Kidney epithelial cell (primary cell): Measurements from ENCODE around the gene RPE. TPM values are rescaled to one million over a fixed set of nuclear protein-coding genes. Genes with fewer than 3 reads are reported as not detected.
A peak's percentile ranks its signal among the peaks of the same experiment; 100 is the strongest.

Source experiments
- DNase-seq: peaks from one replicate; pipeline ENCODE4 v3.0.0-alpha.2; 2010; ENCODE audit warnings: low read depth
- H3K27me3 ChIP-seq: 2 replicates; pipeline ENCODE4 v1.6.0; 2011; ENCODE audit warnings: low read length; ENCODE audit not compliant: control insufficient read depth, insufficient read depth
- H3K36me3 ChIP-seq: 2 replicates; pipeline ENCODE4 v1.5.1; 2011; ENCODE audit warnings: low read length; ENCODE audit not compliant: control insufficient read depth, insufficient read depth
- H3K4me3 ChIP-seq: 2 replicates; pipeline ENCODE4 v1.5.1; 2011; ENCODE audit warnings: low read depth, mild to moderate bottlenecking, control low read depth, low read length
- total RNA-seq: library from RNA; depleted of rRNA; stranded (reverse); fragments of >200 nt; gene quantifications from 2 replicates; pipeline ENCODE4 v1.2.3, GENCODE V29; 2015
- TF ChIP-seq, protein P1 (sequence below): IDR thresholded peaks from 2 replicates; pipeline ENCODE4 v1.5.1; 2011; ENCODE audit warnings: mild to moderate bottlenecking, moderate library complexity, low read length, control low read depth, inconsistent platforms; ENCODE audit not compliant: insufficient read depth, poor library complexity, severe bottlenecking

The RPE gene
- total RNA-seq, 1 donor from 2014 or later, result 59.1 TPM

- no peak overlapping the region for H3K4me3 ChIP-seq
- no peaks in the 10 kb centered on the region for H3K27me3 ChIP-seq
- TF ChIP-seq, protein P1, sequence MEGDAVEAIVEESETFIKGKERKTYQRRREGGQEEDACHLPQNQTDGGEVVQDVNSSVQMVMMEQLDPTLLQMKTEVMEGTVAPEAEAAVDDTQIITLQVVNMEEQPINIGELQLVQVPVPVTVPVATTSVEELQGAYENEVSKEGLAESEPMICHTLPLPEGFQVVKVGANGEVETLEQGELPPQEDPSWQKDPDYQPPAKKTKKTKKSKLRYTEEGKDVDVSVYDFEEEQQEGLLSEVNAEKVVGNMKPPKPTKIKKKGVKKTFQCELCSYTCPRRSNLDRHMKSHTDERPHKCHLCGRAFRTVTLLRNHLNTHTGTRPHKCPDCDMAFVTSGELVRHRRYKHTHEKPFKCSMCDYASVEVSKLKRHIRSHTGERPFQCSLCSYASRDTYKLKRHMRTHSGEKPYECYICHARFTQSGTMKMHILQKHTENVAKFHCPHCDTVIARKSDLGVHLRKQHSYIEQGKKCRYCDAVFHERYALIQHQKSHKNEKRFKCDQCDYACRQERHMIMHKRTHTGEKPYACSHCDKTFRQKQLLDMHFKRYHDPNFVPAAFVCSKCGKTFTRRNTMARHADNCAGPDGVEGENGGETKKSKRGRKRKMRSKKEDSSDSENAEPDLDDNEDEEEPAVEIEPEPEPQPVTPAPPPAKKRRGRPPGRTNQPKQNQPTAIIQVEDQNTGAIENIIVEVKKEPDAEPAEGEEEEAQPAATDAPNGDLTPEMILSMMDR, result no peak
- no peaks in the 10 kb centered on the region for H3K36me3 ChIP-seq
- no peak for DNase-seq
Observed at GRCh38 chr2:209988010-209988409, 14.4 kb upstream of the RPE start.

DNA sequence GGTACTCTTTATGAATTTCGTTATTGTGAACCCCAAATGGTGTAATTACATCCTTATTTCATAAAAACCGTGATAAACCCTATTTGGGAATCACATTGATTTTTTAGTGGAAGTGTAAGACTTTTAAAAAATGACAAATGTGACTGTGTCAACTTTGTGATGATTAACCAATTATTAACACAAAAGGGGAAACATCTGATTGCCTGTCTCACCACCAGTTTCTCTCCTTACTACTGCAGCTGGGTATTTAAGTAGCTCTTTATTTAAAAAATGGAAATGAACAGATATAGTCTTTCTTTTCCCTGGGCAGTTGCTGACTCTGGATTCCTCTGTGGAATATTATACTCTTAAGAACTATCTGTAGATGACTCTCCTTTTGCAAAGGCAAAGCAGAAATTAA, 11.6 kb upstream of the RPE start:
- DNase-seq, result no peak
- Histone ChIP-seq H3K27me3 (no peaks in the 10 kb centered on the region), H3K4me3 (no peak overlapping the region), H3K36me3 (no peaks in the 10 kb centered on the region)
- TF ChIP-seq, protein P1, result no peak

GRCh38 chr2:209993968-209994367, 8.5 kb upstream of the RPE start:
- Histone ChIP-seq H3K4me3 (no peak overlapping the region), H3K36me3 (no peaks in the 10 kb centered on the region), H3K27me3 (no peaks in the 10 kb centered on the region)
- TF ChIP-seq, protein P1, result no peak
- no peak for DNase-seq

- H3K4me3 ChIP-seq, result no peak overlapping the region
- H3K27me3 ChIP-seq, result no peaks in the 10 kb centered on the region
- no peak for DNase-seq
- TF ChIP-seq, protein P1, result no peak
- H3K36me3 ChIP-seq, result no peaks in the 10 kb centered on the region
Observed at GRCh38 chr2:209998596-209998995, 3.8 kb upstream of the RPE start.

DNA sequence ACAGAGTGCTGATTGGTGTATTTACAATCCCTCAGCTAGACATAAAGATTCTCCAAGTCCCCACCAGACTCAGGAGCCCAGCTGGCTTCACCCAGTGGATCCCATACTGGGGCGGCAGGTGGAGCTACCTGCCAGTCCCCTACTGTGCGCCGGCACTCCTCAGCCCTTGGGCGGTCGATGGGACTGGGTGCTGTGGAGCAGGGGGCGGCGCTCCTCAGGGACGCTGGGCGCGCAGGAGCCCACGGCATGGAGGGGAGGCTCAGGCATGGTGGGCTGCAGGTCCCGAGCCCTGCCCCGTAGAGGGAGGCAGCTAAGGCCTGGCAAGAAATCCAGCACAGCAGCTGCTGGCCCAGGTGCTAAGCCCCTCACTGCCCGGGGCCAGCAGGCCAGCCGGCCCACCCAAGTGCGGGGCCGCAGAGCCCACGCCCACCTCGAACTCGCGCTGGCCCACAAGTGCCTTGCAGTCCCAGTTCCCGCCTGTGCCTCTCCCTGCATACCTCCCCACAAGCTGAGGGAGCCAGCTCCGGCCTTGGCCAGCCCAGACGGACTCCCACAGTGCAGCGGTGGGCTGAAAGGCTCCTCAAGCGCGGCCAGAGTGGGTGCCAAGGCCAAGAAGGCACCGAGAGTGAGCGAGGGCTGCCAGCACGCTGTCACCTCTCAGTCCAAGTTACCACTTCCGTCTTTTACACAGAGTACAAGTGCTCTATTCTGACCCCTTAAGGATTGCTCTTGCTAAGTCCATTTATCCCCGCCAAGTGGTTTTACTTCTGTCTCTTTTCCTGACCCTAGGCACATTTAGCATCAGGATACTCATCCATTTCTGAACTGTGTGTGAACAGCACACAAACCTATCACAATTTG, 1.7 kb upstream of the RPE start:
- Histone ChIP-seq H3K27me3 (no peaks in the 10 kb centered on the region), H3K4me3 (no peak overlapping the region), H3K36me3 (no peaks in the 10 kb centered on the region)
- DNase-seq, result no peak
- TF ChIP-seq, protein P1, result no peak

- no peak for DNase-seq
- TF ChIP-seq, protein P1, result no peak
- Histone ChIP-seq H3K36me3 (no peaks in the 10 kb centered on the region), H3K27me3 (no peaks in the 10 kb centered on the region), H3K4me3 (peak overlapping the region; percentile 77)
Observed at GRCh38 chr2:210003359-210003758, 921 bp downstream of the RPE start.
